ENCODE results near the gene INPP5F.
A peak's percentile ranks its signal among the peaks of the same experiment; 100 is the strongest.
"Not testable (repeated sequence)": the region's sequence is repeated elsewhere in the genome, so short reads cannot be mapped to it uniquely, and the experiment has no call there.

INPP5F gene

GRCh38 chr10:119865699-119866240, 139.9 kb downstream of the INPP5F start:
- DNase-seq (ENCODE audit: low read depth), result no peak

GRCh38 chr10:119867317-119867716, 141.5 kb downstream of the INPP5F start:
- DNase-seq (ENCODE audit: low read depth), result no peak

- not testable (repeated sequence) for DNase-seq (ENCODE audit: low read depth)
Measured at GRCh38 chr10:119869398-119869797, 143.5 kb downstream of the INPP5F start.

GRCh38 chr10:119871881-119872609, 146.2 kb downstream of the INPP5F start:
- peak; percentile 51 for DNase-seq (ENCODE audit: low read depth)

GRCh38 chr10:119872610-119872859, 146.7 kb downstream of the INPP5F start, which contains the start of gene MCMBP:
MCMBP (minus strand) TSS chr10:119872843; CDS start chr10:119872584, 259 bp downstream.
- DNase-seq (ENCODE audit: low read depth), result no peak

- peak; percentile 80 for DNase-seq (ENCODE audit: low read depth)
Measured at GRCh38 chr10:119872860-119873681, 147.2 kb downstream of the INPP5F start.

- no peak for DNase-seq (ENCODE audit: low read depth)
Measured at GRCh38 chr10:119878524-119878923, 152.7 kb downstream of the INPP5F start.
